Nephron (organoid): ENCODE results near the gene FBN1.

Experiments
- H3K27ac Mint-ChIP-seq, 3 experiments: 2 replicates each; pipeline ENCODE4 v1.8.0; 2020; ENCODE audit warnings: mixed read lengths in 3 of 3, mild to moderate bottlenecking in 2 of 3, moderate library complexity in 1 of 3
- H3K27me3 Mint-ChIP-seq: 2 replicates; pipeline ENCODE4 v1.8.0; 2021; ENCODE audit warnings: low read depth, mild to moderate bottlenecking, moderate library complexity, mixed read lengths
- H3K36me3 Mint-ChIP-seq: 2 replicates; pipeline ENCODE4 v1.8.0; 2020; ENCODE audit warnings: low read depth, mixed read lengths
- H3K4me1 Mint-ChIP-seq: 2 replicates; pipeline ENCODE4 v1.8.0; 2020; ENCODE audit warnings: mixed read lengths
- H3K4me3 Mint-ChIP-seq, 3 experiments: 2 replicates each; pipeline ENCODE4 v1.8.0; 2020; ENCODE audit warnings: mild to moderate bottlenecking in 3 of 3, mixed read lengths in 3 of 3, moderate library complexity in 2 of 3
- H3K9me3 Mint-ChIP-seq: 2 replicates; pipeline ENCODE4 v1.8.0; 2020; ENCODE audit warnings: mixed read lengths
- CTCF ChIP-seq, 3 experiments: fragments of 200-600 bp; sonication (generic); IDR thresholded peaks; one replicate each; pipeline ENCODE4 v1.5.0; 2021; ENCODE audit warnings: antibody characterized with exemption in 3 of 3; ENCODE audit not compliant: unreplicated experiment in 3 of 3

The FBN1 gene

DNA sequence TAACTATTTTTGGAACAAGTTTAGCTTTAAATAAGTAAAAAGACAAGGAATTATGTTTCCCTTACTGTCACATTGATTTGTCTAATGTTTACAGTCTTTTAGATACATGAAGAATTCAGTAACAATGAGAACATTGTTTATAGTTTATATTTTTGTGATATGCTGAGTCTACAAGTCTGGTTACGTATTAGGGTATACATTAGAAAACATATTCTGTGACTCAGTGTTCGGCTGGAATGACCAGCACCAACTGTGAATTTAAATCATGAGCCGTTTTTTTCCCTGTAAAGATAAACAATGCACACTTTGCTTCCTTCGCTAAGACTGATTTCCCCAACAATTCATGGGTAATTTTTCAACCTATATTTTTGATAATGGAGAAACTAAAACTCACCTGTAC is 182.8 kb downstream of the FBN1 start:
- no peak overlapping the region for H3K27ac Mint-ChIP-seq
- H3K4me3 Mint-ChIP-seq, result no peak overlapping the region
- peaks cover 12% of the 10 kb centered on the region for H3K4me1 Mint-ChIP-seq
- no peak for TF ChIP-seq CTCF (IDR thresholded peaks at IDR 0.05; ENCODE audit: unreplicated experiment in 3 of 3)
- H3K36me3 Mint-ChIP-seq, result peaks cover 66% of the 10 kb centered on the region
- no peaks in the 10 kb centered on the region for H3K9me3 Mint-ChIP-seq
- H3K27me3 Mint-ChIP-seq, result no peaks in the 10 kb centered on the region

DNA sequence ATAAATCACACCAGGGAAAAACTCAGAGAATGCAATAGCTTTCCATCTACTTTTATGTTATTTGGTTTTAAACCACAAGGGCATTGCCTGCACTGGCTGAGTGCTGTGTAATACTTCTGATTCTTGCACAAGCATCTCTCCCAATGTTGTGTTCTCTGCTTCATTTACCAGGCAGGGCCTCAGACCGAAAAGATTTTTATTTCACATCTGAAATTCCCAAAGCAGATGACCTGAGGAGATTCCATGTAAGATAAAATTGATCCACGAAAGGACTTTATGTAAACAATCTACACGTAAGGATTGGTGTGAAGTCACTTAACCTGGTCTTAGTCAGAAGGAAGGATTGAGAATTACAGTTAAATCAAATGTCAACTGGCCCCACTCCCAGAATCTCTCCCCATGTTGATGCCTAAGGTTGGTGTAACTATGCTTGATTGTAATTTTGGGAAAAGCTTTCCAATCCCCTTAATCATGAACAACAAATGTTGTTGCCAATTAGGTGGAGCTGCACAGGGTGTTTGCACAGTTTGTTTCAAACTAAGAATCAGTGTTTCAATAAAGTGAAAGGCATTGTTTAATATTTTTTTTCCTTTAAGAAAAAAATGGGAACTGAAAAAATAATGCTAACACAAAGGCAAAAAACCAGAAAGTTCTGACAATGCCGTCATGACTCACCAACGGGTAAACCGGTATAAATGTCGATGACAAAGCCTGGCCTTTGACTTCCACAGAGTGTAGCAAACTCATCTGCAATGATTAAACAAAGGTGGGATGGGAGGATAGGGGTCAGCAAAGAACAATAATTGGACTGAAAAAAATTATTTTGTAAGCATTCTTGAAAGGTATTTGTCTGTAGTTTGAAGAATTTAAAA is 185.7 kb downstream of the FBN1 start:
- no peak overlapping the region for H3K4me3 Mint-ChIP-seq
- no peaks in the 10 kb centered on the region for H3K4me1 Mint-ChIP-seq
- H3K27me3 Mint-ChIP-seq, result no peaks in the 10 kb centered on the region
- no peaks in the 10 kb centered on the region for H3K9me3 Mint-ChIP-seq
- H3K27ac Mint-ChIP-seq, result peak overlapping the region in 1 of 3 experiments; percentile 60
- no peak for TF ChIP-seq CTCF (IDR thresholded peaks at IDR 0.05; ENCODE audit: unreplicated experiment in 3 of 3)
- H3K36me3 Mint-ChIP-seq, result peaks cover 53% of the 10 kb centered on the region

DNA sequence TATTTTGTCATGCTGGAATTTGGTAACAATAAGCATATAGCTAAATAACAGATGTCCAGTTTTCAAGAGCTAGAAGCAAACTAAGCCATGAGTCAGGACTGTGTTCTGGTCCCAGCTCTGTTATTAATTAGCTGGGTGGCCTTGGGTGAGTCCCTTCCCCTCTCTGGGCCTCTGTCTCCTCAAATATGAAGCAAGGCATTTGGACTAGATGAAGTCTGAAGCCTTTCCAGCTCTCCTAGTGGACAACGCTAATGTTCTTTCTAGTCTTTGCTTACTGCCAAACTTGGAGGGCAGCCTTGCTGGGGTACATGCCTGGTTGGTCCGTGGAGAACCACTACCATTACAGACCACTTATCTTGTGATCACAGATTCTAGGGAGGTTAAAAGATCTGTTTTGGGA is 186.6 kb downstream of the FBN1 start:
- H3K27ac Mint-ChIP-seq, result no peak overlapping the region

DNA sequence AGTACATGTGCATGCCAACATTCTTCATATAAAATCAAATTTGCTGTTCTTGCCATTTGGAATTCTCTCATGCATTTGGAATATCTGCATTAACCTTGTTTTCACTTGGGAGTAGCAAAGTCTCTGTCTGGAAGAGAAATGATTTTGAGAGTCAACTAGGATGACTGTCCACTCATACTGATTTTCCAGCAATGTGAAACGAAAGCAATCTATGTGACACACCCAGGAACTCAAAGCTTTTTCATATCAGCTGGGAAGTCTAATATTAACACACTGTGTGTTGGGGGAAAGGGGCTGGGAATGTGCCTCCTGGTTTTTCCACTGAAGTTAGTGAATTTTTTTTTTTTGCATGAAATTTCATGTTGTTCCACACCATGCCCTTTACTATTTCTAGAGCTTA is 189.4 kb downstream of the FBN1 start:
- Mint-ChIP-seq H3K36me3 (peaks cover 53% of the 10 kb centered on the region), H3K27me3 (no peaks in the 10 kb centered on the region), H3K4me3 (no peak overlapping the region), H3K9me3 (no peaks in the 10 kb centered on the region), H3K27ac (no peak overlapping the region), H3K4me1 (peaks cover 9% of the 10 kb centered on the region)
- no peak for TF ChIP-seq CTCF (IDR thresholded peaks at IDR 0.05; ENCODE audit: unreplicated experiment in 3 of 3)

More for the DNA sequence above, 186.6 kb downstream of the FBN1 start:
- no peak overlapping the region for H3K4me3 Mint-ChIP-seq
- H3K4me1 Mint-ChIP-seq, result no peaks in the 10 kb centered on the region
- TF ChIP-seq CTCF (IDR thresholded peaks at IDR 0.05; ENCODE audit: unreplicated experiment in 3 of 3), result no peak
- peaks cover 49% of the 10 kb centered on the region for H3K36me3 Mint-ChIP-seq
- no peaks in the 10 kb centered on the region for H3K9me3 Mint-ChIP-seq
- no peaks in the 10 kb centered on the region for H3K27me3 Mint-ChIP-seq

- no peaks in the 10 kb centered on the region for H3K27me3 Mint-ChIP-seq
- peaks cover 57% of the 10 kb centered on the region for H3K36me3 Mint-ChIP-seq
Observed at GRCh38 chr15:48451736-48452135, 193.8 kb downstream of the FBN1 start.

More at GRCh38 chr15:48451736-48452135, 193.8 kb downstream of the FBN1 start:
- Mint-ChIP-seq H3K4me1 (peaks cover 9% of the 10 kb centered on the region), H3K9me3 (no peaks in the 10 kb centered on the region), H3K27ac (peak overlapping the region; percentile 10 to 39 (median 29)), H3K4me3 (no peak overlapping the region)
- TF ChIP-seq CTCF (IDR thresholded peaks at IDR 0.05; ENCODE audit: unreplicated experiment in 3 of 3), result no peak
